Gastroesophageal sphincter (tissue), 3 donors: Measurements from ENCODE around the gene AMN1.

ENCODE experiments used
- EP300 ChIP-seq: sonication (generic); formaldehyde crosslinking; IDR thresholded peaks from one replicate; pipeline ENCODE4 v1.6.1; 2017; ENCODE audit warnings: antibody characterized with exemption, mild to moderate bottlenecking
- POLR2A ChIP-seq, 2 donors: fragments of 450-650 bp; IDR thresholded peaks; one replicate each; pipeline ENCODE4 v1.6.1; 2017; ENCODE audit warnings: antibody characterized with exemption in 2 of 2, mild to moderate bottlenecking in 2 of 2, moderate library complexity in 1 of 2
- POLR2AphosphoS5 ChIP-seq: sonication (generic); formaldehyde crosslinking; IDR thresholded peaks from one replicate; pipeline ENCODE4 v1.6.1; 2017; ENCODE audit warnings: antibody characterized with exemption
- TF ChIP-seq, protein P1 (sequence below), 4 experiments: fragments of 200-600 bp in 2 of 4; fragments of 450-650 bp in 2 of 4; sonication (generic) in 1 of 4; IDR thresholded peaks; one replicate each; pipeline ENCODE4 v1.5.1; 2017 to 2019; ENCODE audit warnings: antibody characterized with exemption in 4 of 4, mild to moderate bottlenecking in 2 of 4, moderate library complexity in 2 of 4

DNA sequence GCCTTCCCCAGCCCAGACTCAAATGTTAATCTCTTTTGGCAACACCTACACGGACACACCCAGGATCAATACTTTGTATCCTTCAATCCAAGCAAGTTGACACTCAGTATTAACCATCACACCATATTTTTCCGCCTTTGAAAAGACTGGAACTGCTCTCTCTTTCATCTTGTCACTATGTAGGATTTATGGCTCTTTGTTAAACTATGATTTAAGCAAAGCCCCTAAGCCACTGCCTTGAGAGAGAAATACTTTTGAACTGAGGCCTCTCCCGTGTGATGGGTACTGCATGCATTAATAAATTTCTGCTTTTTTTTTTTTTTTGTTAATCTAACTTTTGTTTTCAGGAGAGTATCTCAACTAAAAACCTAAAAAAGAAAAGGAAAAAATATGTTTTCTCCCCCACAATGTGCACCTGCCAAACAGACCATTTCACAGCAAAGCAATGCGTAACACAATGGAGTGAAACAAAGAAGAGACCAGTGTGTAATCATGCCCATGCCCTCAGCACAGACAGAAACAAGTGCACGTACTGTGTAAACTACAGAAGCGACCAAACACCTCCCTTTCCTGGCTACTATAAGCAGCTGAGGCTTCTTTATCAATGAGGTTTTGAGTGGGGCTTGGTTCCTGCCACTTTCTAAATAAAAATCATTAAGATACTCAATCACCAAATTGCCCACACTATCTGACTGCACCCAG is 97.6 kb downstream of the AMN1 start:
- TF ChIP-seq, protein P1, sequence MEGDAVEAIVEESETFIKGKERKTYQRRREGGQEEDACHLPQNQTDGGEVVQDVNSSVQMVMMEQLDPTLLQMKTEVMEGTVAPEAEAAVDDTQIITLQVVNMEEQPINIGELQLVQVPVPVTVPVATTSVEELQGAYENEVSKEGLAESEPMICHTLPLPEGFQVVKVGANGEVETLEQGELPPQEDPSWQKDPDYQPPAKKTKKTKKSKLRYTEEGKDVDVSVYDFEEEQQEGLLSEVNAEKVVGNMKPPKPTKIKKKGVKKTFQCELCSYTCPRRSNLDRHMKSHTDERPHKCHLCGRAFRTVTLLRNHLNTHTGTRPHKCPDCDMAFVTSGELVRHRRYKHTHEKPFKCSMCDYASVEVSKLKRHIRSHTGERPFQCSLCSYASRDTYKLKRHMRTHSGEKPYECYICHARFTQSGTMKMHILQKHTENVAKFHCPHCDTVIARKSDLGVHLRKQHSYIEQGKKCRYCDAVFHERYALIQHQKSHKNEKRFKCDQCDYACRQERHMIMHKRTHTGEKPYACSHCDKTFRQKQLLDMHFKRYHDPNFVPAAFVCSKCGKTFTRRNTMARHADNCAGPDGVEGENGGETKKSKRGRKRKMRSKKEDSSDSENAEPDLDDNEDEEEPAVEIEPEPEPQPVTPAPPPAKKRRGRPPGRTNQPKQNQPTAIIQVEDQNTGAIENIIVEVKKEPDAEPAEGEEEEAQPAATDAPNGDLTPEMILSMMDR (IDR thresholded peaks at IDR 0.05), result no peak
- no peak for TF ChIP-seq POLR2AphosphoS5
- TF ChIP-seq EP300, result no peak
- TF ChIP-seq POLR2A (IDR thresholded peaks at IDR 0.05), result no peak
